BE2C (cell line): ENCODE data around the gene SOWAHA.

Experiments used
- DNase-seq: peaks from one replicate; pipeline ENCODE4 v3.0.0-alpha.2; 2020
- H3K27me3 ChIP-seq: fragments of 250-450 bp; sonication (Bioruptor Pico); 2 replicates; pipeline ENCODE4 v1.5.1; 2020; ENCODE audit warnings: mild to moderate bottlenecking
- H3K36me3 ChIP-seq: fragments of 250-450 bp; sonication (Bioruptor Pico); 2 replicates; pipeline ENCODE4 v1.5.1; 2020; ENCODE audit warnings: mild to moderate bottlenecking
- H3K4me1 ChIP-seq: fragments of 250-450 bp; sonication (Bioruptor Pico); 2 replicates; pipeline ENCODE4 v1.5.1; 2020
- H3K4me3 ChIP-seq: 2 replicates; pipeline ENCODE4 v1.5.1; 2011; ENCODE audit warnings: low read depth, low read length
- H3K9me3 ChIP-seq: fragments of 250-450 bp; sonication (Bioruptor Pico); 2 replicates; pipeline ENCODE4 v1.5.1; 2020
- CTCF ChIP-seq: IDR thresholded peaks from 2 replicates; pipeline ENCODE4 v1.5.1; 2012; ENCODE audit warnings: mild to moderate bottlenecking, low read depth, low read length

The SOWAHA gene

GRCh38 chr5:132773114-132773513 is 40.0 kb upstream of the SOWAHA start:
- no peak for DNase-seq
- Histone ChIP-seq H3K4me3 (no peak overlapping the region), H3K36me3 (no peaks in the 10 kb centered on the region), H3K9me3 (no peaks in the 10 kb centered on the region), H3K4me1 (peaks cover 22% of the 10 kb centered on the region), H3K27me3 (no peaks in the 10 kb centered on the region)
- no peak for TF ChIP-seq CTCF

- Histone ChIP-seq H3K4me1 (peaks cover 22% of the 10 kb centered on the region), H3K36me3 (no peaks in the 10 kb centered on the region), H3K9me3 (no peaks in the 10 kb centered on the region), H3K4me3 (no peak overlapping the region), H3K27me3 (no peaks in the 10 kb centered on the region)
- DNase-seq = no peak
- no peak for TF ChIP-seq CTCF
Observed at GRCh38 chr5:132773601-132774355, 39.3 kb upstream of the SOWAHA start.

- Histone ChIP-seq H3K4me1 (peaks cover 22% of the 10 kb centered on the region), H3K9me3 (no peaks in the 10 kb centered on the region), H3K27me3 (no peaks in the 10 kb centered on the region), H3K36me3 (no peaks in the 10 kb centered on the region), H3K4me3 (no peak overlapping the region)
- DNase-seq = no peak
- no peak for TF ChIP-seq CTCF
Observed at GRCh38 chr5:132774406-132774805, 38.7 kb upstream of the SOWAHA start.

GRCh38 chr5:132774896-132775295 is 38.2 kb upstream of the SOWAHA start:
- H3K36me3 ChIP-seq = no peaks in the 10 kb centered on the region
- no peak for DNase-seq
- peaks cover 22% of the 10 kb centered on the region for H3K4me1 ChIP-seq
- no peak for TF ChIP-seq CTCF
- no peaks in the 10 kb centered on the region for H3K9me3 ChIP-seq
- no peaks in the 10 kb centered on the region for H3K27me3 ChIP-seq
- H3K4me3 ChIP-seq = no peak overlapping the region

GRCh38 chr5:132775476-132775961 is 37.6 kb upstream of the SOWAHA start:
- H3K4me3 ChIP-seq = peak overlapping the region; percentile 83
- no peaks in the 10 kb centered on the region for H3K36me3 ChIP-seq
- no peak for DNase-seq
- TF ChIP-seq CTCF = no peak
- peaks cover 22% of the 10 kb centered on the region for H3K4me1 ChIP-seq
- no peaks in the 10 kb centered on the region for H3K27me3 ChIP-seq
- no peaks in the 10 kb centered on the region for H3K9me3 ChIP-seq
